ENCODE measurements around the gene ZNHIT3.

GRCh38 chr17:36485805-36486203 lies 677 bp upstream of the ZNHIT3 start:
- TF ChIP-seq CTCF (conservative IDR thresholded peaks at IDR 0.05; ENCODE audit: low read depth, low read length), result no peak
- no peak for TF ChIP-seq EZH2phosphoT487 (IDR thresholded peaks at IDR 0.05; ENCODE audit: borderline replicate concordance, low read length)
- TF ChIP-seq EZH2 (IDR thresholded peaks at IDR 0.05; ENCODE audit: low read length, unreplicated experiment), result no peak
